ENCODE data around the gene ZNF212. TPM values are rescaled to one million over a fixed set of nuclear protein-coding genes. Genes with fewer than 3 reads are reported as not detected.
"Not testable (repeated sequence)": the region's sequence is repeated elsewhere in the genome, so short reads cannot be mapped to it uniquely, and the experiment has no call there.

The ZNF212 gene
- total and polyA plus RNA-seq, 4 experiments from 2014 or later = 4.5 to 24.0 (median 15.4) TPM

GRCh38 chr7:149238051-149238450, 1.4 kb upstream of the ZNF212 start:
- DNase-seq = no peak
- H3K27ac Mint-ChIP-seq = peak overlapping the region in 5 of 7 donors; percentile 2 to 74 (median 36)
- Histone ChIP-seq H3K4me1 (ENCODE audit: insufficient read depth, low read length) (peaks cover 26% of the 10 kb centered on the region), H3K36me3 (ENCODE audit: insufficient read depth, low read length) (no peaks in the 10 kb centered on the region), H3K9me3 (ENCODE audit: control insufficient read depth in 1 of 2, low read length in 2 of 2) (no peaks in the 10 kb centered on the region), H3K27ac (ENCODE audit: low read depth, low read length) (no peak overlapping the region), H3K4me3 (ENCODE audit: low read length in 2 of 2) (no peak overlapping the region), H3K27me3 (ENCODE audit: insufficient read depth, low read length) (peaks cover 2% of the 10 kb centered on the region)
- H3K36me3 Mint-ChIP-seq = peaks cover 5 to 6% of the 10 kb centered on the region in 2 donors
- peak overlapping the region; percentile 91 to 94 (median 92) for H3K4me3 Mint-ChIP-seq
- H3K27me3 Mint-ChIP-seq = peaks cover 6 to 8% of the 10 kb centered on the region in 2 donors
- H3K4me1 Mint-ChIP-seq = peaks cover 19 to 36% (median 30%) of the 10 kb centered on the region in 4 donors
- intact Hi-C loops (cut with micrococcal nuclease) = loop anchor here (2.0 to 5.0 kb wide), 3 partner anchors 43 to 111 kb away; partner anchors contain the start of genes ZNF282 and ZNF425
- peaks cover 0 to 8% (median 0%) of the 10 kb centered on the region in 8 donors for H3K9me3 Mint-ChIP-seq
- ChIA-PET CTCF (ENCODE audit: partially characterized antibody) (interaction anchor here (0.8 kb wide), 1 partner anchor 91 kb away, joined by 3 read pairs; no protein-coding TSS in a partner anchor), POLR2A (ENCODE audit: partially characterized antibody) (no interaction called here)

- peaks cover 2 to 5% of the 10 kb centered on the region in 2 donors for H3K27me3 Mint-ChIP-seq
- H3K27ac ChIP-seq (ENCODE audit: low read depth, low read length) = peak overlapping the region; percentile 67
Measured at GRCh38 chr7:149240637-149241036, 1.2 kb downstream of the ZNF212 start.

GRCh38 chr7:149241696-149242095, 2.2 kb downstream of the ZNF212 start:
- Histone ChIP-seq H3K4me1 (ENCODE audit: insufficient read depth, low read length) (peaks cover 26% of the 10 kb centered on the region), H3K4me3 (ENCODE audit: low read length in 2 of 2) (no peak overlapping the region), H3K27ac (ENCODE audit: low read depth, low read length) (no peak overlapping the region), H3K27me3 (ENCODE audit: insufficient read depth, low read length) (no peaks in the 10 kb centered on the region), H3K36me3 (ENCODE audit: insufficient read depth, low read length) (no peaks in the 10 kb centered on the region), H3K9me3 (ENCODE audit: control insufficient read depth in 1 of 2, low read length in 2 of 2) (no peaks in the 10 kb centered on the region)
- POLR2A ChIA-PET (ENCODE audit: partially characterized antibody) = interaction anchor here (0.7 to 2.4 kb wide), 3 partner anchors 20 to 1164 kb away, joined by 3 to 13 read pairs (median 3); partner anchors contain the start of gene ZNF783
- peak overlapping the region in 7 of 8 donors; percentile 8 to 70 (median 50) for H3K4me3 Mint-ChIP-seq
- peaks cover 2 to 3% of the 10 kb centered on the region in 2 donors for H3K27me3 Mint-ChIP-seq
- no peak for DNase-seq
- CTCF ChIA-PET (ENCODE audit: partially characterized antibody) = interaction anchor here (2.5 kb wide), 2 partner anchors 20 to 43 kb away, joined by 9 to 13 read pairs; partner anchors contain the start of gene ZNF783
- H3K27ac Mint-ChIP-seq = peak overlapping the region in 1 of 7 donors; percentile 68
- peaks cover 5 to 6% of the 10 kb centered on the region in 2 donors for H3K36me3 Mint-ChIP-seq
- intact Hi-C loops (cut with micrococcal nuclease) = no loop called here
- H3K4me1 Mint-ChIP-seq = peaks cover 33 to 53% (median 44%) of the 10 kb centered on the region in 4 donors
- peaks cover 0 to 7% (median 0%) of the 10 kb centered on the region in 8 donors for H3K9me3 Mint-ChIP-seq

More at GRCh38 chr7:149240637-149241036, 1.2 kb downstream of the ZNF212 start:
- ChIA-PET POLR2A (ENCODE audit: partially characterized antibody) (interaction anchor here (1.1 to 2.4 kb wide), 3 partner anchors 21 to 182 kb away, joined by 3 to 13 read pairs (median 3); partner anchors contain the start of gene ZNF783), CTCF (ENCODE audit: partially characterized antibody) (interaction anchor here (0.6 to 2.5 kb wide), 5 partner anchors 18 to 257 kb away, joined by 3 to 13 read pairs (median 4); partner anchors contain the start of gene ZNF783)
- Histone ChIP-seq H3K9me3 (ENCODE audit: control insufficient read depth in 1 of 2, low read length in 2 of 2) (no peaks in the 10 kb centered on the region), H3K27me3 (ENCODE audit: insufficient read depth, low read length) (no peaks in the 10 kb centered on the region), H3K4me3 (ENCODE audit: low read length in 2 of 2) (peak overlapping the region in 1 of 2 donors; percentile 89), H3K36me3 (ENCODE audit: insufficient read depth, low read length) (no peaks in the 10 kb centered on the region), H3K4me1 (ENCODE audit: insufficient read depth, low read length) (peaks cover 26% of the 10 kb centered on the region)
- H3K27ac Mint-ChIP-seq = peak overlapping the region in 6 of 7 donors; percentile 37 to 86 (median 80)
- peaks cover 28 to 46% (median 38%) of the 10 kb centered on the region in 4 donors for H3K4me1 Mint-ChIP-seq
- intact Hi-C loops (cut with micrococcal nuclease) = no loop called here
- H3K4me3 Mint-ChIP-seq = peak overlapping the region; percentile 91 to 94 (median 92)
- peaks cover 0 to 7% (median 0%) of the 10 kb centered on the region in 8 donors for H3K9me3 Mint-ChIP-seq
- peaks cover 5 to 6% of the 10 kb centered on the region in 2 donors for H3K36me3 Mint-ChIP-seq
- no peak for DNase-seq

- H3K27me3 ChIP-seq (ENCODE audit: insufficient read depth, low read length) = no peaks in the 10 kb centered on the region
- peaks cover 5 to 12% of the 10 kb centered on the region in 2 donors for H3K36me3 Mint-ChIP-seq
Measured at GRCh38 chr7:149245244-149245643, 5.8 kb downstream of the ZNF212 start.

GRCh38 chr7:149245744-149246143, 6.3 kb downstream of the ZNF212 start:
- H3K4me3 ChIP-seq (ENCODE audit: low read length in 2 of 2) = no peak overlapping the region
- intact Hi-C loops (cut with micrococcal nuclease) = no loop called here
- no peak for DNase-seq
- H3K27me3 ChIP-seq (ENCODE audit: insufficient read depth, low read length) = no peaks in the 10 kb centered on the region
- ChIA-PET CTCF (ENCODE audit: partially characterized antibody) (no interaction called here), POLR2A (ENCODE audit: partially characterized antibody) (no interaction called here)
- peaks cover 5% of the 10 kb centered on the region for H3K36me3 ChIP-seq (ENCODE audit: insufficient read depth, low read length)
- Mint-ChIP-seq H3K36me3 (peaks cover 10 to 17% of the 10 kb centered on the region in 2 donors), H3K27ac (peak overlapping the region in 4 of 7 donors; percentile 15 to 69 (median 56)), H3K9me3 (peaks cover 0 to 7% (median 0%) of the 10 kb centered on the region in 8 donors), H3K27me3 (no peaks in the 10 kb centered on the region), H3K4me1 (peaks cover 29 to 49% (median 35%) of the 10 kb centered on the region in 4 donors), H3K4me3 (peak overlapping the region in 1 of 8 donors; percentile 17)
- no peak overlapping the region for H3K27ac ChIP-seq (ENCODE audit: low read depth, low read length)
- H3K9me3 ChIP-seq (ENCODE audit: control insufficient read depth in 1 of 2, low read length in 2 of 2) = no peaks in the 10 kb centered on the region
- peaks cover 15% of the 10 kb centered on the region for H3K4me1 ChIP-seq (ENCODE audit: insufficient read depth, low read length)

More at GRCh38 chr7:149245244-149245643, 5.8 kb downstream of the ZNF212 start:
- Mint-ChIP-seq H3K27me3 (no peaks in the 10 kb centered on the region), H3K4me3 (no peak overlapping the region), H3K27ac (peak overlapping the region in 2 of 7 donors; percentile 15 to 60), H3K9me3 (peaks cover 0 to 7% (median 0%) of the 10 kb centered on the region in 8 donors), H3K4me1 (peaks cover 34 to 54% (median 39%) of the 10 kb centered on the region in 4 donors)
- Histone ChIP-seq H3K4me1 (ENCODE audit: insufficient read depth, low read length) (peaks cover 20% of the 10 kb centered on the region), H3K27ac (ENCODE audit: low read depth, low read length) (no peak overlapping the region), H3K36me3 (ENCODE audit: insufficient read depth, low read length) (peaks cover under 1% of the 10 kb centered on the region), H3K9me3 (ENCODE audit: control insufficient read depth in 1 of 2, low read length in 2 of 2) (no peaks in the 10 kb centered on the region), H3K4me3 (ENCODE audit: low read length in 2 of 2) (no peak overlapping the region)
- intact Hi-C loops (cut with micrococcal nuclease) = no loop called here
- CTCF ChIA-PET (ENCODE audit: partially characterized antibody) = no interaction called here
- no peak for DNase-seq
- POLR2A ChIA-PET (ENCODE audit: partially characterized antibody) = no interaction called here

GRCh38 chr7:149248777-149249176, 9.3 kb downstream of the ZNF212 start:
- no peaks in the 10 kb centered on the region for H3K27me3 ChIP-seq (ENCODE audit: insufficient read depth, low read length)
- no peak overlapping the region for H3K4me3 ChIP-seq (ENCODE audit: low read length in 2 of 2)
- DNase-seq = no peak
- H3K27ac Mint-ChIP-seq = peak overlapping the region in 4 of 7 donors; percentile 10 to 62 (median 55)
- H3K9me3 ChIP-seq (ENCODE audit: control insufficient read depth in 1 of 2, low read length in 2 of 2) = no peaks in the 10 kb centered on the region
- no peak overlapping the region for H3K4me3 Mint-ChIP-seq
- H3K27me3 Mint-ChIP-seq = no peaks in the 10 kb centered on the region
- H3K36me3 ChIP-seq (ENCODE audit: insufficient read depth, low read length) = peaks cover 30% of the 10 kb centered on the region
- no peak overlapping the region for H3K27ac ChIP-seq (ENCODE audit: low read depth, low read length)
- peaks cover 16 to 37% of the 10 kb centered on the region in 2 donors for H3K36me3 Mint-ChIP-seq
- ChIA-PET POLR2A (ENCODE audit: partially characterized antibody) (interaction anchor here (1.6 kb wide), 1 partner anchor 13 kb away, joined by 5 read pairs; the partner anchor contains the start of gene ZNF783), CTCF (ENCODE audit: partially characterized antibody) (no interaction called here)
- peaks cover 20 to 32% (median 26%) of the 10 kb centered on the region in 4 donors for H3K4me1 Mint-ChIP-seq
- no peaks in the 10 kb centered on the region for H3K9me3 Mint-ChIP-seq
- H3K4me1 ChIP-seq (ENCODE audit: insufficient read depth, low read length) = peaks cover 4% of the 10 kb centered on the region
- intact Hi-C loops (cut with micrococcal nuclease) = no loop called here

GRCh38 chr7:149250151-149250550, 10.7 kb downstream of the ZNF212 start:
- DNase-seq; H3K4me1 ChIP-seq (ENCODE audit: insufficient read depth, low read length); H3K4me3 ChIP-seq (ENCODE audit: low read length in 2 of 2); intact Hi-C loops (cut with micrococcal nuclease); H3K27me3 Mint-ChIP-seq; H3K27ac ChIP-seq (ENCODE audit: low read depth, low read length); H3K27ac Mint-ChIP-seq; H3K9me3 ChIP-seq (ENCODE audit: control insufficient read depth in 1 of 2, low read length in 2 of 2); H3K27me3 ChIP-seq (ENCODE audit: insufficient read depth, low read length); H3K4me3 Mint-ChIP-seq; H3K9me3 Mint-ChIP-seq; POLR2A ChIA-PET (ENCODE audit: partially characterized antibody): not testable (repeated sequence)
- CTCF ChIA-PET (ENCODE audit: partially characterized antibody) = interaction anchor here (1.4 kb wide), 1 partner anchor 12 kb away, joined by 4 read pairs; the partner anchor contains the start of gene ZNF783
- H3K36me3 ChIP-seq (ENCODE audit: insufficient read depth, low read length) = peaks cover 38% of the 10 kb centered on the region
- Mint-ChIP-seq H3K36me3 (peaks cover 16 to 42% of the 10 kb centered on the region in 2 donors), H3K4me1 (peaks cover 16 to 24% (median 21%) of the 10 kb centered on the region in 4 donors)

Measured in CD4-positive, alpha-beta memory T cell (primary cell).